ENCODE data around the gene SGPP1. TPM values are rescaled to one million over a fixed set of nuclear protein-coding genes. Genes with fewer than 3 reads are reported as not detected.

SGPP1 gene
- total and polyA plus RNA-seq, 2 of the 8 experiments (the other 6 are each of a cell fraction or from before 2014, with no cell fraction given), result 5.7 to 8.1 TPM

DNA sequence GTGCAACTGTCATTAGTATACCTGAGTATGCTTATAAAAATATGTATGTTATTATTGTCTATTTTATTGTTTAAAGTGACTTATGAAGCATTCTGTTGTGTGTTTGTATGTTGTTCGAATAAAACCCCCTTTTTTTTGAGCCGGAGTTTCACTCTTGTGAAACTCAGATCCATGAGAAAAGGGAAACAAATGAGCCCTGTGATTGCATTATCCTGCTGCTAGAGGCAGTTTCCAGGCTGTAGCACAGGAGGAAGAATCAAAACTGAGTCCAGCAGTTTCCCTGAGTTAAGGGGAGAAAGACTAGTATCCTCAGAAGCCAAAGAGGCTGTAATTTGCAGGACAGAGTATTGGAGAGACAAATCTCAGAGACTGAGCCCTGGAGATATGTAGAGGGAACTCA lies 12.5 kb downstream of the SGPP1 start (continued):
- TF ChIP-seq CTCF (IDR thresholded peaks at IDR 0.05; ENCODE audit: control extremely low read depth in 1 of 3, insufficient read depth in 1 of 3, low read depth in 1 of 3, low read length in 3 of 3), result no peak
